HUDEP-2 (cell line): Measurements from ENCODE around the gene CHRNB1.

ENCODE experiments used
- DNase-seq, 76 experiments: peaks; one replicate each; lab custom pipeline; 2025; ENCODE audit not compliant: unreplicated experiment in 76 of 76; lab: John Stamatoyannopoulos, UW

Gene CHRNB1

GRCh38 chr17:7413346-7413985 is 31.4 kb upstream of the CHRNB1 start:
- DNase-seq = no peak

- no peak for DNase-seq
Observed at GRCh38 chr17:7414837-7415236, 30.0 kb upstream of the CHRNB1 start.

GRCh38 chr17:7415784-7416183 is 29.1 kb upstream of the CHRNB1 start:
- DNase-seq = no peak

GRCh38 chr17:7416323-7416722 is 28.5 kb upstream of the CHRNB1 start:
- DNase-seq = peak in 2 of 76 experiments; percentile 2 to 5

- no peak for DNase-seq
Observed at GRCh38 chr17:7417056-7417655, 27.7 kb upstream of the CHRNB1 start.

GRCh38 chr17:7418472-7419152 is 26.2 kb upstream of the CHRNB1 start:
- no peak for DNase-seq

- no peak for DNase-seq
Observed at GRCh38 chr17:7419819-7420610, 24.8 kb upstream of the CHRNB1 start, which contains the start of gene SPEM1. Gene SPEM1 (plus strand): TSS chr17:7420324. CDS start chr17:7420385, 61 bp downstream.

- DNase-seq = no peak
Observed at GRCh38 chr17:7421186-7421585, 23.7 kb upstream of the CHRNB1 start.

- no peak for DNase-seq
Observed at GRCh38 chr17:7423679-7424078, 21.2 kb upstream of the CHRNB1 start.

- DNase-seq = no peak
Observed at GRCh38 chr17:7425316-7425715, 19.5 kb upstream of the CHRNB1 start, which contains the start of gene SPEM2. Gene SPEM2 (plus strand): TSS chr17:7425616. CDS start chr17:7425689, 73 bp downstream.

- DNase-seq = no peak
Observed at GRCh38 chr17:7425756-7426155, 19.1 kb upstream of the CHRNB1 start.

- no peak for DNase-seq
Observed at GRCh38 chr17:7426203-7426863, 18.5 kb upstream of the CHRNB1 start.

- no peak for DNase-seq
Observed at GRCh38 chr17:7426896-7427489, 17.9 kb upstream of the CHRNB1 start.

GRCh38 chr17:7427549-7427948 is 17.3 kb upstream of the CHRNB1 start:
- DNase-seq = no peak

- no peak for DNase-seq
Observed at GRCh38 chr17:7428557-7428956, 16.3 kb upstream of the CHRNB1 start, which contains the start of gene SPEM3. Gene SPEM3 (plus strand): TSS chr17:7428857. CDS start chr17:7428903, 46 bp downstream.

- no peak for DNase-seq
Observed at GRCh38 chr17:7429722-7430121, 15.1 kb upstream of the CHRNB1 start.

GRCh38 chr17:7431231-7431630 is 13.6 kb upstream of the CHRNB1 start:
- no peak for DNase-seq

GRCh38 chr17:7432296-7432695 is 12.6 kb upstream of the CHRNB1 start:
- no peak for DNase-seq

- peak in 59 of 76 experiments; percentile 16 to 77 (median 56) for DNase-seq
Observed at GRCh38 chr17:7435676-7436555, 8.9 kb upstream of the CHRNB1 start.
